A549 (cell line): ENCODE data around the gene MPP2. TPM values are rescaled to one million over a fixed set of nuclear protein-coding genes. Genes with fewer than 3 reads are reported as not detected.
"Not testable (repeated sequence)": the region's sequence is repeated elsewhere in the genome, so short reads cannot be mapped to it uniquely, and the experiment has no call there.

Experiments used
- ATAC-seq, 2 experiments: fragments of 200-7000 bp in 1 of 2; fragments of >200 bp in 1 of 2; cut with Nextera tagmentation in 1 of 2; cut with Tn5 transposase in 1 of 2; 3 replicates each; pipeline versions ENCODE4 v1.8.0 to v1.9.1; 2018 to 2020; ENCODE audit warnings: mild to moderate bottlenecking in 1 of 2, moderate library complexity in 1 of 2
- CTCF ChIA-PET: fragments of 300-600 bp; sonication (Branson Sonifier 250); formaldehyde crosslinking; extraction: SDS; loops from one replicate; lab custom pipeline; 2021; ENCODE audit warnings: antibody characterized with exemption, inconsistent platforms; lab: Yijun Ruan, JAX
- POLR2A ChIA-PET: fragments of 350-600 bp; formaldehyde crosslinking; extraction: SDS; loops from one replicate; lab custom pipeline; 2021; ENCODE audit warnings: antibody characterized with exemption, inconsistent platforms; lab: Yijun Ruan, JAX
- DNase-seq, 2 experiments: peaks; one replicate each; pipeline versions ENCODE4 v3.0.0 to v3.0.0-alpha.2; 2011 to 2016; ENCODE audit warnings: low read depth in 1 of 2, low spot score in 1 of 2
- FAIRE-seq: peaks from 2 replicates; lab custom pipeline; 2011; peaks lifted over from hg19 to GRCh38; lab: Jason Lieb, UNC
- H3K27ac ChIP-seq, 2 experiments: fragments of >200 bp; sonication (Bioruptor Twin); formaldehyde crosslinking; 3 replicates each; pipeline ENCODE4 v1.5.1; 2016 to 2017
- H3K4me1 ChIP-seq: fragments of >200 bp; sonication (Bioruptor Twin); formaldehyde crosslinking; 3 replicates; pipeline ENCODE4 v1.6.1; 2016
- H3K4me2 ChIP-seq: fragments of >200 bp; sonication (Bioruptor Twin); formaldehyde crosslinking; 3 replicates; pipeline ENCODE4 v1.6.1; 2016
- H3K4me3 ChIP-seq: fragments of >200 bp; sonication (Bioruptor Twin); formaldehyde crosslinking; 3 replicates; pipeline ENCODE4 v1.5.1; 2016
- H3K9me3 ChIP-seq: fragments of >200 bp; sonication (Bioruptor Twin); formaldehyde crosslinking; 3 replicates; pipeline ENCODE4 v1.6.1; 2016
- ATOH8 ChIP-seq: fragments of 250-450 bp; sonication (Bioruptor Pico); IDR thresholded peaks from 2 replicates; pipeline ENCODE4 v1.5.0; 2020; ENCODE audit warnings: low read depth, mild to moderate bottlenecking, moderate library complexity
- BHLHE40 ChIP-seq: IDR thresholded peaks from 2 replicates; pipeline ENCODE4 v1.6.1; 2012; ENCODE audit warnings: low read depth, low read length, inconsistent platforms
- CBX8 ChIP-seq: fragments of 200-600 bp; sonication (generic); IDR thresholded peaks from 2 replicates; pipeline ENCODE4 v1.6.1; 2016
- EHF ChIP-seq: fragments of 250-450 bp; sonication (Bioruptor Pico); IDR thresholded peaks from 2 replicates; pipeline ENCODE4 v1.5.0; 2020; ENCODE audit warnings: mild to moderate bottlenecking
- EP300 ChIP-seq, 2 experiments: fragments of >200 bp; sonication (Bioruptor Twin); formaldehyde crosslinking; IDR thresholded peaks; 2 replicates in 1 of 2; 3 replicates in 1 of 2; pipeline ENCODE4 v1.6.1; 2016 to 2017
- FOXS1 ChIP-seq: fragments of 250-450 bp; sonication (Bioruptor Pico); IDR thresholded peaks from 2 replicates; pipeline ENCODE4 v1.5.0; 2020; ENCODE audit warnings: mild to moderate bottlenecking, moderate library complexity
- HDAC2 ChIP-seq: fragments of 200-600 bp; sonication (generic); IDR thresholded peaks from 2 replicates; pipeline ENCODE4 v1.6.1; 2016
- HOXA7 ChIP-seq: fragments of 250-450 bp; sonication (Bioruptor Pico); IDR thresholded peaks from 2 replicates; pipeline ENCODE4 v1.5.0; 2020; ENCODE audit warnings: mild to moderate bottlenecking, moderate library complexity
- HOXB13 ChIP-seq: fragments of 250-450 bp; sonication (Bioruptor Pico); IDR thresholded peaks from 2 replicates; pipeline ENCODE4 v1.5.0; 2020; ENCODE audit warnings: low read depth, mild to moderate bottlenecking, moderate library complexity
- JUN ChIP-seq, 2 experiments: fragments of >200 bp; sonication (Bioruptor Twin); formaldehyde crosslinking; IDR thresholded peaks; 2 replicates in 1 of 2; 3 replicates in 1 of 2; pipeline ENCODE4 v1.6.1; 2016 to 2017
- JUNB ChIP-seq: fragments of >200 bp; sonication (Bioruptor Twin); formaldehyde crosslinking; IDR thresholded peaks from 2 replicates; pipeline ENCODE4 v1.6.1; 2016
- KDM1A ChIP-seq: fragments of 200-600 bp; sonication (generic); IDR thresholded peaks from 2 replicates; pipeline ENCODE4 v1.6.1; 2016; ENCODE audit warnings: low read depth, mild to moderate bottlenecking
- KDM5A ChIP-seq: fragments of 200-600 bp; sonication (generic); IDR thresholded peaks from 2 replicates; pipeline ENCODE4 v1.6.1; 2016; ENCODE audit warnings: antibody characterized with exemption, mild to moderate bottlenecking
- MAFK ChIP-seq: fragments of 450-650 bp; IDR thresholded peaks from 2 replicates; pipeline ENCODE4 v1.6.1; 2014; ENCODE audit not compliant: partially characterized antibody
- MAZ ChIP-seq: fragments of 150-350 bp; IDR thresholded peaks from 2 replicates; pipeline ENCODE4 v1.6.1; 2014; ENCODE audit warnings: antibody characterized with exemption, low read depth, low read length, borderline replicate concordance
- NR3C1 ChIP-seq: fragments of >200 bp; sonication (Bioruptor Twin); formaldehyde crosslinking; IDR thresholded peaks from 3 replicates; pipeline ENCODE4 v1.6.1; 2017
- POLR2A ChIP-seq: IDR thresholded peaks from 2 replicates; pipeline ENCODE4 v1.6.1; 2012; ENCODE audit warnings: mild to moderate bottlenecking, low read length
- RCOR1 ChIP-seq: fragments of 150-350 bp; IDR thresholded peaks from 2 replicates; pipeline ENCODE4 v1.6.1; 2014; ENCODE audit warnings: antibody characterized with exemption, low read length, low read depth
- RFX5 ChIP-seq: fragments of 450-650 bp; IDR thresholded peaks from 2 replicates; pipeline ENCODE4 v1.7.1; 2014; ENCODE audit warnings: antibody characterized with exemption, mild to moderate bottlenecking, moderate library complexity
- TP53 ChIP-seq: fragments of 250-450 bp; sonication (Bioruptor Pico); IDR thresholded peaks from 2 replicates; pipeline ENCODE4 v1.5.0; 2021; ENCODE audit warnings: mild to moderate bottlenecking, moderate library complexity
- USF2 ChIP-seq: fragments of 450-650 bp; IDR thresholded peaks from 2 replicates; pipeline ENCODE4 v1.6.1; 2014; ENCODE audit warnings: antibody characterized with exemption
- ZC3H11A ChIP-seq: fragments of 450-650 bp; IDR thresholded peaks from 2 replicates; pipeline ENCODE4 v1.6.1; 2014; ENCODE audit warnings: antibody characterized with exemption, mild to moderate bottlenecking
- ZFP36 ChIP-seq: fragments of 450-650 bp; IDR thresholded peaks from 2 replicates; pipeline ENCODE4 v1.6.1; 2014; ENCODE audit warnings: borderline replicate concordance; ENCODE audit not compliant: partially characterized antibody
- ZNF302 ChIP-seq: fragments of 250-450 bp; sonication (Bioruptor Pico); IDR thresholded peaks from 2 replicates; pipeline ENCODE4 v1.9.0; 2021; ENCODE audit warnings: inconsistent platforms, mild to moderate bottlenecking, moderate library complexity
- ZSCAN20 ChIP-seq: fragments of 250-450 bp; sonication (Bioruptor Pico); IDR thresholded peaks from 2 replicates; pipeline ENCODE4 v1.8.0; 2022; ENCODE audit warnings: mild to moderate bottlenecking, moderate library complexity
- WGBS: methylation state at CpG from one replicate; pipeline ENCODE4 v1.1.6; 2017; ENCODE audit errors: missing lambda C conversion rate; 5-methylcytosine and 5-hydroxymethylcytosine counted together
- polyA plus RNA-seq, 4 experiments: library from polyadenylated mRNA; depleted of rRNA in 3 of 4; stranded (reverse); fragments of >200 nt; fragmentation: RNase III in 1 of 4; extraction: RNeasy Plus Mini Kit Qiagen cat#74134 plus additional on column Dnase treatment in 1 of 4; gene quantifications; 2 replicates in 3 of 4; 3 replicates in 1 of 4; pipeline ENCODE4 v1.2.3, GENCODE V29; 2011 to 2017
- TF ChIP-seq, protein P1 (sequence below): fragments of 250-450 bp; sonication (Bioruptor Pico); IDR thresholded peaks from 2 replicates; pipeline ENCODE4 v1.5.0; 2021; ENCODE audit warnings: mild to moderate bottlenecking, moderate library complexity, borderline replicate concordance

The MPP2 gene
- polyA plus RNA-seq, 2 of the 4 experiments (the other 2 are of a cell fraction): 3.8 to 4.2 TPM

GRCh38 chr17:43898446-43898845 is 8.9 kb downstream of the MPP2 start (continued):
- TF ChIP-seq ATOH8 (CRISPR knock-in tag) (no peak), HOXA7 (no peak), ZC3H11A (no peak), ZSCAN20 (no peak), CBX8 (no peak)
- TF ChIP-seq, all 56 proteins: peak for 0

- Histone ChIP-seq H3K27ac (no peak overlapping the region), H3K4me3 (no peak overlapping the region), H3K9me3 (no peaks in the 10 kb centered on the region), H3K4me2 (no peak overlapping the region), H3K4me1 (peaks cover 14% of the 10 kb centered on the region)
- ChIA-PET POLR2A (no interaction called here), CTCF (interaction anchor here (1.0 to 25.9 kb wide), 5 partner anchors 13 to 51 kb away, joined by 3 to 412 read pairs (median 189); partner anchors contain the start of genes CD300LG, MPP2 and PPY)
- DNase-seq (no peak), FAIRE-seq (no peak), ATAC-seq (no peak)
- WGBS: 81% methylated on average over 3 of the region's 3 CpGs
- TF ChIP-seq RCOR1 (no peak), USF2 (no peak), EP300 (IDR thresholded peaks at IDR 0.05) (no peak), ZFP36 (no peak), KDM5A (no peak), ZSCAN20 (no peak), POLR2A (no peak), JUN (IDR thresholded peaks at IDR 0.05) (no peak), ZNF302 (CRISPR knock-in tag) (no peak), FOXS1 (no peak), KDM1A (no peak), CBX8 (no peak), NR3C1 (no peak), RFX5 (no peak), MAFK (no peak), JUNB (no peak), TP53 (CRISPR knock-in tag) (no peak), BHLHE40 (no peak)
- TF ChIP-seq, protein P1, sequence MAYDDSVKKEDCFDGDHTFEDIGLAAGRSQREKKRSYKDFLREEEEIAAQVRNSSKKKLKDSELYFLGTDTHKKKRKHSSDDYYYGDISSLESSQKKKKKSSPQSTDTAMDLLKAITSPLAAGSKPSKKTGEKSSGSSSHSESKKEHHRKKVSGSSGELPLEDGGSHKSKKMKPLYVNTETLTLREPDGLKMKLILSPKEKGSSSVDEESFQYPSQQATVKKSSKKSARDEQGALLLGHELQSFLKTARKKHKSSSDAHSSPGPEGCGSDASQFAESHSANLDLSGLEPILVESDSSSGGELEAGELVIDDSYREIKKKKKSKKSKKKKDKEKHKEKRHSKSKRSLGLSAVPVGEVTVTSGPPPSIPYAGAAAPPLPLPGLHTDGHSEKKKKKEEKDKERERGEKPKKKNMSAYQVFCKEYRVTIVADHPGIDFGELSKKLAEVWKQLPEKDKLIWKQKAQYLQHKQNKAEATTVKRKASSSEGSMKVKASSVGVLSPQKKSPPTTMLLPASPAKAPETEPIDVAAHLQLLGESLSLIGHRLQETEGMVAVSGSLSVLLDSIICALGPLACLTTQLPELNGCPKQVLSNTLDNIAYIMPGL (CRISPR knock-in tag): no peak
Measured at GRCh38 chr17:43897831-43898230, 9.5 kb downstream of the MPP2 start.

DNA sequence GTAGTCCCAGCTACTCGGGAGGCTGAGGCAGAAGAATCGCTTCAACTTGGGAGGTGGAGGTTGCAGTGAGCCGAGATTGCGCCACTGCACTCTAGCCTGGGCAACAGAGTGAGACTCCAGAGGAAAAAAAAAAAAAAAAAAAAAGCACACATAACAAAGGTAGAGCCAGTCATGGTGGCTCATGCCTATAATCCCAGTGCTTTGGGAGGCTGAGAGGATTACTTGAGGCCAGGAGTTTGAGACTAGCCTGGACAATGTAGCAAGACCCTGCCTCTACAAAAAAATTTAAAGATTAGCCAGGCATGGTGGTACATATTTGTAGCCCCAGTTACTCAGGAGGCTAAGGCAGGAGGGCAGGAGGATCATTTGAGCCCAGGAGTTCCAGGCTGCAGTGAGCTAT is 12.8 kb downstream of the MPP2 start:
- DNase-seq, H3K4me1 ChIP-seq, H3K9me3 ChIP-seq, FAIRE-seq, H3K4me2 ChIP-seq, H3K27ac ChIP-seq, POLR2A ChIA-PET, H3K4me3 ChIP-seq, ATAC-seq: not testable (repeated sequence)
- WGBS: 69% methylated on average over 4 of the region's 4 CpGs
- CTCF ChIA-PET: interaction anchor here (0.6 to 25.9 kb wide), 6 partner anchors 15 to 437 kb away, joined by 3 to 412 read pairs (median 5); partner anchors contain the start of gene MPP2

GRCh38 chr17:43892647-43892952 is 14.7 kb downstream of the MPP2 start:
- TF ChIP-seq MAZ: no peak
- no peak for TF ChIP-seq EHF (CRISPR knock-in tag)
- no peak for TF ChIP-seq HOXA7
- TF ChIP-seq HDAC2: no peak
- TF ChIP-seq HOXB13 (CRISPR knock-in tag): no peak
- no peak for TF ChIP-seq KDM1A
- no peak for TF ChIP-seq NR3C1
- no peak overlapping the region for H3K4me3 ChIP-seq
- ChIA-PET CTCF (interaction anchor here (0.5 to 25.9 kb wide), 8 partner anchors 11 to 153 kb away, joined by 3 to 412 read pairs (median 11); partner anchors contain the start of genes CD300LG and MPP2), POLR2A (no interaction called here)
- no peaks in the 10 kb centered on the region for H3K4me1 ChIP-seq
- H3K4me2 ChIP-seq: no peak overlapping the region
- H3K27ac ChIP-seq: no peak overlapping the region
- FAIRE-seq (no peak), DNase-seq (no peak), ATAC-seq (no peak)
- H3K9me3 ChIP-seq: no peaks in the 10 kb centered on the region
- WGBS: 58% methylated on average over 4 of the region's 4 CpGs
